Measurements from ENCODE around the gene MTO1.
"Not testable (repeated sequence)": the region's sequence is repeated elsewhere in the genome, so short reads cannot be mapped to it uniquely, and the experiment has no call there.

The MTO1 gene

DNA sequence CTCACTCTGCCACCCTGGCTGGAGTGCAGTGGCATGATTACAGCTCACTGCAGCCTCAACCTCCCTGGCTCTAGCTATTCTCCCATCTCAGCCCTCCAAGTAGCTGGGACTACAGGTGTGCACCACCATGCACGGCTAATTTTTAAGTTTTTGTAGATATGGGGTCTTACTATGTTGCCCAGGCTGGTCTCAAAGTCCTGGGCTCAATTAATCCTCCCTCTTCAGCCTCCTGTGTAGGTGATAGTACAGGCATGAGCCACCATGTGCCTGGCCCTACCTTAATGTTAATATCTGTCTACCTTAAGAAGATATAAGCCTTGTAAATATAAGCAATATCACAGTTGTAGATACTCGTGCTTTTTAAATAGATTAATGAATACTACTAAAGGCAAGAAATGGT is 42.6 kb downstream of the MTO1 start:
- no peak overlapping the region for H3K4me3 ChIP-seq (ENCODE audit: low read depth, low read length)
- no peak for DNase-seq (ENCODE audit: low read depth)
- TF ChIP-seq, protein P1, sequence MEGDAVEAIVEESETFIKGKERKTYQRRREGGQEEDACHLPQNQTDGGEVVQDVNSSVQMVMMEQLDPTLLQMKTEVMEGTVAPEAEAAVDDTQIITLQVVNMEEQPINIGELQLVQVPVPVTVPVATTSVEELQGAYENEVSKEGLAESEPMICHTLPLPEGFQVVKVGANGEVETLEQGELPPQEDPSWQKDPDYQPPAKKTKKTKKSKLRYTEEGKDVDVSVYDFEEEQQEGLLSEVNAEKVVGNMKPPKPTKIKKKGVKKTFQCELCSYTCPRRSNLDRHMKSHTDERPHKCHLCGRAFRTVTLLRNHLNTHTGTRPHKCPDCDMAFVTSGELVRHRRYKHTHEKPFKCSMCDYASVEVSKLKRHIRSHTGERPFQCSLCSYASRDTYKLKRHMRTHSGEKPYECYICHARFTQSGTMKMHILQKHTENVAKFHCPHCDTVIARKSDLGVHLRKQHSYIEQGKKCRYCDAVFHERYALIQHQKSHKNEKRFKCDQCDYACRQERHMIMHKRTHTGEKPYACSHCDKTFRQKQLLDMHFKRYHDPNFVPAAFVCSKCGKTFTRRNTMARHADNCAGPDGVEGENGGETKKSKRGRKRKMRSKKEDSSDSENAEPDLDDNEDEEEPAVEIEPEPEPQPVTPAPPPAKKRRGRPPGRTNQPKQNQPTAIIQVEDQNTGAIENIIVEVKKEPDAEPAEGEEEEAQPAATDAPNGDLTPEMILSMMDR (IDR thresholded peaks at IDR 0.05; ENCODE audit: control insufficient read depth, extremely low read depth, insufficient read depth) = no peak

DNA sequence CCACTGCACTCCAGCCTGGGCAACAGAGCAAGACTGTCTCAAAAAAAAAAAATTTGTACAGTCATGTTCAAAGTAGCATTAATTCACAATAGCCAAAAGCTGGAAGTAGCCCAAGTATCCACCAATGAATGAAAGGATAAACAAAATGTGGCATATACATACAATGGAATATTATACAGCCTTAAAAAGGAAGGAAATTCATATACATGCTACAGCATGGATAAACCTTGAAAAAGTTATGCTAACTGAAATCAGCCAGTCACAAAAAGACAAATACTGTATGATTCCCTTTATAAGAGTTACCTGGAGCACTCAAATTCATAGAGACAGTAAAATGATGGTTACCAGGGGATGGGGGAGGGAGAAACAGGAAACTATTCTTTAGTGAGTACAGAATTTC is 43.6 kb downstream of the MTO1 start:
- TF ChIP-seq, protein P1 (IDR thresholded peaks at IDR 0.05; ENCODE audit: control insufficient read depth, extremely low read depth, insufficient read depth) = no peak
- H3K4me3 ChIP-seq (ENCODE audit: low read depth, low read length) = no peak overlapping the region
- no peak for DNase-seq (ENCODE audit: low read depth)

DNA sequence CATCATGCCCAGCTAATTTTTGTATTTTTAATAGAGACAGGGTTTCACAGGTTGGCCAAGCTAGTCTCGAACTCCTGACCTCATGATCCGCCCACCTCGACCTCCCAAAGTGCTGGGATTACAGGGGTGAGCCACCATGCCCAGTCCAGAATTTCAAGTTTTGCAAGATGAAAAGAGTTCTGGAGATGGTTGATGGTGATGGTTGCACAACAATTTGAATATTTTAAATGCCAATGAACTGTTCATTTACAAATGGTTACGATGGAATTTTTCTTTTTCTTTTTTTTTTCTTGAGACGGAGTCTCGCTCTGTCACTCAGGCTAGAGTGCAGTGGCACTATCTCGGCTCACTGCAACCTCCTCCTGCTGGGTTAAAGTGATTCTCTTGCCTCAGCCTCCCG is 44.2 kb downstream of the MTO1 start:
- H3K4me3 ChIP-seq (ENCODE audit: low read depth, low read length); DNase-seq (ENCODE audit: low read depth): not testable (repeated sequence)

DNA sequence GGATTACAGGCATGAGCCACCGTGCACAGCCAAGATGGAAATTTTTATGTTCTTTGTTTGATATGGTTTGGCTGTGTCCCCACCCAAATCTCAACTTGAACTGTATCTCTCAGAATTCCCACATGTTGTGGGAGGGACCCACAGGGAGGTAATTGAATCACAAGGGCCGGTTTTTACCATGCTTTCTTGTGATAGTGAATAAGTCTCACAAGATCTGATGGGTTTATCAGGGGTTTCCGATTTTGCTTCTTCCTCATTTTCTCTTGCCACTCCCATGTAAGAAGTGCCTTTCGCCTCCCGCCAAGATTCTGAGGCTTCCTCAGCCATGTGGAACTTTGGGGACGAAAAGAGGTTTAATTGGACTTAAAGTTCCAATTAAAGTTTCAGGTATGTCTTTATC is 44.7 kb downstream of the MTO1 start:
- TF ChIP-seq, protein P1 (IDR thresholded peaks at IDR 0.05; ENCODE audit: control insufficient read depth, extremely low read depth, insufficient read depth) = no peak
- DNase-seq (ENCODE audit: low read depth) = no peak
- no peak overlapping the region for H3K4me3 ChIP-seq (ENCODE audit: low read depth, low read length)

DNA sequence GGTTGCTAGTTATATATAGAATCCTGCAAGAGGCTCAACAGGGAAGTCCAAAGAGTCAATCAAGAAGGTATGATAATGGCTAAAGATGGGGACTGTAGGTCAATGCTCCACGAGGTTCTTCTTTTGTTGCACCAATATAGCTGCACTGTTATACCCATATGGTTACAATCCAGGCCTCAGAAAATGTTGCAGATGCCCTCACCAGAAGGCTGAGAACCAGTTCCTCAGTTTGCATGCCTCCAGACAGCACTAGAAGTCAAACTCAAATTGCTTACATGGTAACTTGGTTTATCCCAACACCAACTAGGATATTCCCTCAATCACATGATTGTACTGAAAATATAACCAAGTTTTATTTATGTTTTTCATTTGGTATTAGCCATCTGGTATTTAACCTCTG is 47.2 kb downstream of the MTO1 start:
- no peak for DNase-seq (ENCODE audit: low read depth)
- H3K4me3 ChIP-seq (ENCODE audit: low read depth, low read length) = no peak overlapping the region
- TF ChIP-seq, protein P1 (IDR thresholded peaks at IDR 0.05; ENCODE audit: control insufficient read depth, extremely low read depth, insufficient read depth) = no peak

DNA sequence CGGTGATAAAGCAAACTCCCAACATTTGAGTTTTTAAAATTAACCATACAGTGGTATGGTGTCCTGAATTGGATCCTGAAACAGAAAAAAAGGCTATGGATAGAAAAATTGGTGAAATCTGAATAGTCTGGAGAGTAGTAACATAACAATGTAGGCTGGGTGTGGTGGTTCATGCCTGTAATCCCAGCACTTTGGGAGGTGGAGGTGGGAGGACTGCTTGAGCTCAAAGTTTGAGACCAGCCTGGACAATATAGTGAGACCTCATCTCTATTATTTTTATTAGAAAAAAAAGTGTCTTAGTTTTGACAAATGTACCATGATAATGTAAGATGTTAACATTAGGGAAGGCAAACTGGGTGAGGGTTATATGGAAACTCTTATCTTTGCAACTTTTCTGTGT is 48.3 kb downstream of the MTO1 start:
- no peak for DNase-seq (ENCODE audit: low read depth)
- H3K4me3 ChIP-seq (ENCODE audit: low read depth, low read length) = no peak overlapping the region
- TF ChIP-seq, protein P1 (IDR thresholded peaks at IDR 0.05; ENCODE audit: control insufficient read depth, extremely low read depth, insufficient read depth) = no peak

DNA sequence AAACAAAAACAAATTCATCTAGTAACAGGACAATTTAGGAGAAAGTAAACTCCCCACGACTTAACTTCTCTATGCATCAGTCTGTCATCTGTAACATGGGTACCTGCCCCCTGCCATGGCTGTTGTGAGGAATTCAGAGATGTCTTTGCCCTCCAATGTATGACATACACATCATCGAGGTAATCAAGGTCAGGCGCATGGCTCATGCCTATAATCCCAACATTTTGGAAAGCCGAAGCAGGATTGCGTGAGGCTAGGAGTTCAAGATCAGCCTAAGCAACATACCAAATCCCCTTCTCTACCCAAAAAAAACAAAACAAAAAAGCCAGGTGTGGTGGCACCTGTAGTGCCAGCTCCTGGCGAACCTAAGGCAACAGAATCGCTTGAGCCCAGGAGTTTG is 50.3 kb downstream of the MTO1 start:
- TF ChIP-seq, protein P1 (IDR thresholded peaks at IDR 0.05; ENCODE audit: control insufficient read depth, extremely low read depth, insufficient read depth) = no peak
- no peak for DNase-seq (ENCODE audit: low read depth)
- no peak overlapping the region for H3K4me3 ChIP-seq (ENCODE audit: low read depth, low read length)

DNA sequence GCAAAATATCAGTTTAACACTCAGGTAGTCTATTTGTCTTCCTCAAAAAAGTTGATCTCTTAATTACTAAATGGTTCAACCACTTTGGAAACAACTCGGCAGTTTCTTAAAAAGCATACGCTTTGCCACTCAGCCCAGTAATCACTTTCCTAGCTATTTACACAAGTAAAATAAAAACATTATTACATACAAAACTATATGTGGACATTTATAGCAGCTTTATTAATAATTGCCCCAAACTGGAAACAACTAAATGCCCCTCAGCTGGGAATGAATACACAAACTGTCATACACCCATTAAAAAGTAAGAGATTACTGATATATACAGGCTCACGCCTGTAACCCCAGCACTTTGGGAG is 51.9 kb downstream of the MTO1 start:
- TF ChIP-seq, protein P1 (IDR thresholded peaks at IDR 0.05; ENCODE audit: control insufficient read depth, extremely low read depth, insufficient read depth) = no peak
- H3K4me3 ChIP-seq (ENCODE audit: low read depth, low read length) = no peak overlapping the region
- DNase-seq (ENCODE audit: low read depth) = no peak

Measured in LNCaP clone FGC (cell line).